ENCODE results near the gene ETV5. TPM values are rescaled to one million over a fixed set of nuclear protein-coding genes. Genes with fewer than 3 reads are reported as not detected.

ETV5 gene
- total and polyA plus RNA-seq, 9 of the 15 experiments (the other 6 are each of a cell fraction or from before 2014, with no cell fraction given), result 9.2 to 25.9 (median 15.9) TPM

GRCh38 chr3:186096290-186096689, 12.6 kb downstream of the ETV5 start:
- intact Hi-C loops (cut with micrococcal nuclease) (no loop called here), in situ Hi-C loops (cut with MboI) (no loop called here)
- H2AFZ ChIP-seq (ENCODE audit: low read depth, low read length), result no peak overlapping the region
- FAIRE-seq, result peak; percentile 70
- POLR2A ChIA-PET, result interaction anchor here (0.8 to 6.1 kb wide), 6 partner anchors 9 to 71 kb away, joined by 3 to 34 read pairs (median 4); partner anchors contain the start of gene ETV5
- H3K4me2 ChIP-seq (ENCODE audit: insufficient read depth, low read length), result no peak overlapping the region
- H3K27ac ChIP-seq (ENCODE audit: extremely low read depth, low read depth, low read length), result no peak overlapping the region
- H3K9me1 ChIP-seq (ENCODE audit: control insufficient read depth, insufficient read depth, low read length), result no peaks in the 10 kb centered on the region
- TF ChIP-seq MAFK (IDR thresholded peaks at IDR 0.05; ENCODE audit: low read length) (0 out of 2 replicates have a peak, but pooled peaks have one; percentile 2), POLR2AphosphoS5 (IDR thresholded peaks at IDR 0.05; ENCODE audit: control insufficient read depth, insufficient read depth, low read depth, low read length) (peak; percentile 19; the same call in 1 of the 2 replicates), CBFA2T3 (IDR thresholded peaks at IDR 0.05) (peak; percentile 75), ARID1B (IDR thresholded peaks at IDR 0.05) (peak; percentile 54; the same call in 1 of the 2 replicates), FOXM1 (IDR thresholded peaks at IDR 0.05; ENCODE audit: low read depth) (no peak), FOXM1 (CRISPR knock-in tag; IDR thresholded peaks at IDR 0.05; ENCODE audit: low read depth) (no peak), TCF3 (CRISPR knock-in tag; IDR thresholded peaks at IDR 0.05) (peak; percentile 56; the same call in 1 of the 2 replicates), CBFA2T2 (conservative IDR thresholded peaks at IDR 0.05) (peak; percentile 36), TAL1 (IDR thresholded peaks at IDR 0.05) (peak; percentile 49; the same call in 1 of the 2 replicates), LARP7 (IDR thresholded peaks at IDR 0.05) (no peak), DPF2 (IDR thresholded peaks at IDR 0.05) (peak; percentile 60; the same call in 1 of the 2 replicates), MBD1 (CRISPR knock-in tag; IDR thresholded peaks at IDR 0.05) (no peak), YY1 (IDR thresholded peaks at IDR 0.05; ENCODE audit: borderline replicate concordance in 1 of 3, control insufficient read depth in 1 of 3, extremely low read depth in 1 of 3, insufficient read depth in 3 of 3, insufficient read length in 1 of 3, insufficient replicate concordance in 2 of 3, low read depth in 1 of 3, low read length in 2 of 3) (no peak), TAF15 (IDR thresholded peaks at IDR 0.05; ENCODE audit: low read depth, low read length) (no peak), NONO (IDR thresholded peaks at IDR 0.05; ENCODE audit: low read depth in 2 of 2, low read length in 1 of 2) (no peak), RCOR1 (IDR thresholded peaks at IDR 0.05; ENCODE audit: borderline replicate concordance in 1 of 2, low read depth in 2 of 2, low read length in 2 of 2) (peak in 1 of 2 experiments; percentile 29; a peak in 1 of 4 replicates), KLF16 (IDR thresholded peaks at IDR 0.05) (0 out of 2 replicates have a peak, but pooled peaks have one; percentile 16), POLR3G (IDR thresholded peaks at IDR 0.05; ENCODE audit: extremely low read depth, insufficient read length, insufficient replicate concordance) (no peak), EHMT2 (IDR thresholded peaks at IDR 0.05) (no peak), GTF3C2 (IDR thresholded peaks at IDR 0.05; ENCODE audit: borderline replicate concordance, extremely low read depth, insufficient read length) (no peak)
- CTCF ChIA-PET (ENCODE audit: low intra/inter-chr PET ratio), result no interaction called here
- no peaks in the 10 kb centered on the region for H3K9me3 ChIP-seq (replicated peaks; ENCODE audit: control insufficient read depth, insufficient read depth, low read depth, low read length)
- peaks cover 15 to 23% of the 10 kb centered on the region in 2 experiments; a peak in 4 of 5 replicates for H3K4me1 ChIP-seq (replicated peaks in 1 of 2; ENCODE audit: control insufficient read depth in 2 of 2, insufficient read depth in 2 of 2, low read length in 2 of 2)
- H3K27me3 ChIP-seq (ENCODE audit: control insufficient read depth in 2 of 2, insufficient read depth in 2 of 2, low read length in 2 of 2), result no peaks in the 10 kb centered on the region
- H3K4me3 ChIP-seq, result no peak overlapping the region
- H3K79me2 ChIP-seq (ENCODE audit: control insufficient read depth, insufficient read depth, low read length), result no peaks in the 10 kb centered on the region
- 54% methylated on average over 2 of the region's 2 CpGs for whole genome bisulfite sequencing (ENCODE audit: insufficient coverage, low coverage, missing lambda C conversion rate)
- no peaks in the 10 kb centered on the region; the same call in 2 of the 3 replicates for H3K36me3 ChIP-seq (ENCODE audit: control insufficient read depth, insufficient read depth, low read length)
- peak in 2 of 4 experiments; percentile 45 to 51 for DNase-seq (ENCODE audit: extremely low read depth in 1 of 4, low spot score in 3 of 4)
- BruUV-seq (replicated peaks), result no TSS peak
- H3K9ac ChIP-seq (ENCODE audit: insufficient read depth in 1 of 2, low read depth in 2 of 2, low read length in 2 of 2), result no peak overlapping the region
- ATAC-seq, result peak; percentile 64
- H4K20me1 ChIP-seq (replicated peaks; ENCODE audit: control insufficient read depth, insufficient read depth, low read length), result no peaks in the 10 kb centered on the region

All from K562 (cell line).